Stimulated activated CD8-positive, alpha-beta memory T cell treated with anti-CD3 and anti-CD28 coated beads, Interleukin-15, amount 100 ng/mL, for 4 hours (primary cell): ENCODE results near the gene RNU6-1.

Experiments
- DNase-seq, 2 donors: peaks; one replicate each; pipeline ENCODE4 v3.0.0-alpha.2; 2020; ENCODE audit warnings: low read depth in 2 of 2

Gene RNU6-1

DNA sequence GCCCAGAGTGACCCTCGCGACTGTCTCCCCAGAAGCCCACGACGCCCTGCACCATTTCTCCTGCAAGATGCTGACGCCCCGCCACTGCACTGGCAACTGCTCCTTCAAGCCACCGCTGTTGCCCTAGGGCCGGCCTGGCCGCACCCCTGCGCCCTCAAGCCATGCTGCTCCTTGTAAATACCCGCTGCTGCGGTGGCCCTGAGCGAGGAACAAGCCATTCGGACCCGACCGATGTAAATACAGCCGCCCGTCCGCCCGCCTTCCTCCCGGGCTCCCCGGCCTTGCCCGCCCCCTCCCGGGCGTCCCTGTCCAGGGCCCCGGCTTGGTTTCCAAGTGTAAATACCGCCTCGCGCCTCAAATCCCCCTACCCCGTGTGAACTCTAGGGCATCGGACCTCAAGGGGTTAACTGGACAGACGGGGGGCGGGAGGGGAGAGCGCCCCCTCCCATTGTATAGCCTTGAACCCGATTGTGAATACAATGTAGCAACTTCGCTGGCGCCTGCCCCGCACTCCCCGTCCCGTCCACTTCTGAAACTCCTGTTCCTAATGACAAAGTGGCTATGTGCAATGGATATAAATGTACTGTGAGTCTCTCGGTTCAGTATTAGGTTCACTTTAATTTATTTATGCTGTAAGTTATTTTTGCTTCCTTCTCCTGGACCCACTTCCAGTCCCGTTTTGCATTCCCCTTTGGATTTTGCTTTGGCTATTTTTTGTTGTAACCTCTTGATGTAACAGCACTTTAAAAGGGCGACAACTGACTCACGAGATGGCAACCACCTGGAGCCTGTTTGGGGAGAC, 5.9 kb downstream of the RNU6-1 start:
- DNase-seq, result no peak

DNA sequence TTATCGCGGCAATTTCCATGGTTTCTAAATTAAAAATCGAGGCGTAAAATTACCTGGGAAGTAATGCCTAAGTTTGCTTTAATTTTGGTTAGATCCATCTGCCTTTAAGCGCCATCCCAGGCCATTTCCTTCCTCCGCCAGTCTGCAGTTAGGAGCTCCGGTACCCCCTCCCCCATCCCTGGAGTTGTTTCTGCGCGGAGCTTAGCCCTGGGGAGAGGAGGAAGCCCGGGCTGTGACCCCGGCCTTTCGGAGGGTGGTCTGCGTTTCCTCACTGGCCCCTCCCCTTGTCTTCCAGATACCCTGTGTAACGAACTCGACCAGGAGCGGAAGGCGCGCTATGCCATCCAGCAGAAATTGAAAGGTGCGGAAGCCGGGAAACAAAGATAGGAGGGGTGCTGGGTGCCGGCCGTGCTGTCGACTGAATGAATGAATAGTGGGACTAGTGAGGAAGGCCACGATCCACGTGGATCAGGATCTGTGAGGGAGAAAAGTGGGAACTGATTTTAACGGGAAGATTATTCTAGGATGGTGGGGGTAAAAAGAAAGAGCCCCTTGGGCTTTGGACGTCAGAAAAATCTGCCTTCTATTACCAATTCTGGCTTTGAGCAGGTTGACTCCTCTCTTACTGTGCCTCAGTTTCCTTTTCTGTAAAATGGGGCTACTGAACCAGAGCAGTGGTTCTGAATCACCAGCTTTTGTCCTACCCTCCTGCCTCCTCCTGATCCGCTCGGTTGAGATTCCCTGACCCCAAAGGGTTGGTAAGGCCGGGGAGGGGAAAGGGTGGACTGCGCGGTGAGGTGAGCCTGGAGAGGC, 6.7 kb downstream of the RNU6-1 start:
- no peak for DNase-seq

DNA sequence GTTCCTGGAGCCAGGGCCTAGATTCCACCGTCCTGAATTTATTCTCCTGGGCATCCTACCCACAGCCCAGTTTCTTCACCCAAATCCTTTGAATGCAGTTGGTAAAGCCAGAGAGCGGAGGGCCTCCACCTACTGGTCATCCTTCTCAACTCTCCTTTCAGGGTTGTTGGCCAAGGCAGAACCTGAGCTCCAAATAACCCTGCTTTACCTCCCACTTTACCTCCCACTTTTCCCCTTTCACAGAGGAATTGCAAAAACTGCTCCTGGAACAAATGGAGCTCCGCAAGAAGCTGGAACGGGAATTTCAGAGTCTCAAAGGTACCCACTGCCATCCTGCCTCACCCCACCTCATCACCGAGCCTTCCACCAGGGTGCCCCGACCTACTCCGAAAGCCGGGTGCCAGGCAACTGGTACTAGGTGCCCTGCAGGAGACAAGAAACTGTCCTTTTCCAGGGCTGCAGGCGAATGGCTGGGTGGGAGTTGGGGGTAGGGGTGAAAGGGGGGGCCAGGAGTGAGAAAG, 7.8 kb downstream of the RNU6-1 start:
- DNase-seq, result no peak

DNA sequence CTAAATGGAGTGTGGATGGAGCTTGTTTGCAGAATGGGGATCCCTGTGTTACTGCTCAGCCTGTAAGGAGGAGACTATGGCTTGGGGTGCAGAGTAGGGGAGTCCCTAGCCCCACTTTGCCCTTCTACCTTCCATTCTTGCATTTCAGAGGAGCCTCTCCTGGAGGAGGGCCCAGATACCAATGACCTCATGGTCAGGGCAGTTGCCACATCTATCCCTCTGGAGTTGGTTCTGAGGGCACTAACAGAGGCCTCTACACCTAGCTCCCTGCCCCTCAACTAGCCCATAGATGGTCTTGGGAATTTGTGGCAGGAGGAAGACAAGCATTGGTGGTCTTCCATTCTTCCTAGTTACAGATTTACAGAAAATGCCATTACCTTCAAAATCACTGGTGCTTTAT, 8.5 kb downstream of the RNU6-1 start:
- no peak for DNase-seq

DNA sequence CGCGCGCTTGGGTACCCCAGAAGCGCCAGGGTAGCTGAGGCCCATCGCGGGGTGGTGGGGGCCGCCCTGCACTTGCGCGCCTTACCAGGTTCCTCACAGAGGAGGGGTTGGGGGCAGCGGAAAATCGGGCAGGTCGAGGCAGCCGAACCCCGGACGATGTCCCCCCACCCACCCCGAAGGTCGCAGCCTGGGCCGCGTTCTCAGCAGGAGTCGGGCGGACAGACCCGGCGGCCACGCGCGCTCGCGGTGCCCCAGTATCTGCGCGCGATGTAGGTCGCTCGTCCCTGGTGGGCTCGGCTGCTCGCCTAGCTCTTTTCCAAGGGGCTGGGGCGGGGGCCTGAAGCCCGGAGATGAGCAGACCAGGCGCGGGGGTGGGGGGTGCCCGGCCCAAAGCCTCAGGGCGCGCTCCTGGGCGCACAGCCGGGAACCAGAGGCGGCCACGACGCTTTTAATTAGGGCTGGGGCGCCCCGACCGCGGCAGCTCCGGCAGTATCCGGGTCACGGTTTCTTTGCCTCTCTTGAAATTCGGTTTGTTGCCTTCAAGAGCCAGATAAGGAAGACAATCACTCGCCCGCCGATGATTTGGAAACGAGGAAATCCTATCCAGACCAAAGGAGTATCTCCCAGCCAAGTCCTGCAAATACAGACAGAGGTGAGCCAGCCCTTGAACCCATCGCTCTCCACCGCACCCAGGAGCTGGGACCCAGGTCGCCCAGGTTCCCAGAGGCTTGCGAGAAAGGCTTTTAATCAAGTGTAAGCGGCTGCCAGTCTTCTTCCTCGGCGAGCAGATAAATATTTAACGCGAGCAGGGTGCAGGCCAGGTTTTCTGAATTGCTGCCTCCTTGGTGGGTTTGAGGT, 10.0 kb downstream of the RNU6-1 start:
- DNase-seq, result no peak

DNA sequence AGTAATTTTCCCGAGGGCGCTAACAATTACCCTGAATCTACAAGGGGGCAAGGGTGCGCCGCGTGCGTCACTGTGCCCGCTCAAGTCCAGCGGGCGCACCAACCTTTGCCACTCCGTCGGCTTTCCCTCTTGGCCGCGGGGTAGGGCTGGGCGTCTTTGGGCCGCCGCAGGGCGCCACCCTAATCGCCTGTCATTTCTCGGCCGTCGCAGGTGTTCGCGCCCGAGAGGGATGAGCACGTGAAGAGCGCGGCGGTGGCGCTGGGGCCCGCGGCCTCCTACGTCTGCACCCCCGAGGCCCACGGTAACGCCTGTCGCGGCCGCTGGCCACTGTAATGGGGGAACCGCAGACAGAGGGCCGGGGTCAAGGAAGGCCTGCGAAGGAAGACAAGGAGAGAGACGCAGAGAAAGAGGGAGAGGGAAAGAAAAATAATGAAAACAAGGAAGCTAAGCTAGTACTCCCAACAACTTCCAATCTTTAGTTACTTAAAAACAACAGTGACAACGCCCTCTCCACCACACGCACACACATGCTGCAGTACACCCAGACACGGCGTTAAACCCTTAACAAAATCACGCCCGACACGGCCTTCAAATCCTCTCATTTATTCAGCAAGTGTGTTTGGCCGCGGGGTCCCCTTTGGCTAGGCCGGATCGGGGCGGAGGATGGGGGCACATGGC, 10.7 kb downstream of the RNU6-1 start:
- DNase-seq, result no peak

DNA sequence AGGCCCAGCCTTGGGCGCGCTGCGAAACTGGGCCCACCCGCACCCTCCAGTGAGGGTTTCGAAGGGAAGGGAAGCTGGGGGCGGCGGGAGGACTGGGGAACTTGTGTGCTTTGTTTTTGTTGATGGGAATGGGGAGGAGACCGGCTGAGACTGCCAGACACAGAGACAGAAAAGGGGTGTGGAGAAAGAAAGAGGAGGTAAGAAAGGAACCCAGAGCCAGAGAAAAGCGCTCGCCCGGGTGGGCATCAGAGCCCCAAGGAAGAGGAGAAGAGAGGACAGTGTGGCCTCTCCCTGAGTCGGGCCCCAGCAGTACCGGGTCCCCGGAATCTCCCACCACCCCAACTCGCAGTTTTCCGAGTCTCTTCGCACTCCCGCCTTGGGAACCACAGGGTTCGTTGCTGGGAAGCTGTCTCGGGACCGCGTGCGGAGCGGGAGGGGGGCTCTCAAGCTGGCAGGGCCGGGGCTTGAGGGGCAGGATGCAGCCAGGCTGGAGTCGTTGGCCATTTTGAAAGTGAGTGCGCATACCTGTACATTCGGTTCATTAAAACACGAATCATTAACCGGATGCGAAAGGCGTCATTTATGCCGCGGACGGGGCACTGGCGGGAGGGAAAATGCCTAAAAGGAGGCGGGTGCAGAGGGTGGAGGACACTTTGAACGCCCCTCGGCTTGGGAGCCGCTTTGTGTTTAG, 11.4 kb downstream of the RNU6-1 start:
- no peak for DNase-seq

DNA sequence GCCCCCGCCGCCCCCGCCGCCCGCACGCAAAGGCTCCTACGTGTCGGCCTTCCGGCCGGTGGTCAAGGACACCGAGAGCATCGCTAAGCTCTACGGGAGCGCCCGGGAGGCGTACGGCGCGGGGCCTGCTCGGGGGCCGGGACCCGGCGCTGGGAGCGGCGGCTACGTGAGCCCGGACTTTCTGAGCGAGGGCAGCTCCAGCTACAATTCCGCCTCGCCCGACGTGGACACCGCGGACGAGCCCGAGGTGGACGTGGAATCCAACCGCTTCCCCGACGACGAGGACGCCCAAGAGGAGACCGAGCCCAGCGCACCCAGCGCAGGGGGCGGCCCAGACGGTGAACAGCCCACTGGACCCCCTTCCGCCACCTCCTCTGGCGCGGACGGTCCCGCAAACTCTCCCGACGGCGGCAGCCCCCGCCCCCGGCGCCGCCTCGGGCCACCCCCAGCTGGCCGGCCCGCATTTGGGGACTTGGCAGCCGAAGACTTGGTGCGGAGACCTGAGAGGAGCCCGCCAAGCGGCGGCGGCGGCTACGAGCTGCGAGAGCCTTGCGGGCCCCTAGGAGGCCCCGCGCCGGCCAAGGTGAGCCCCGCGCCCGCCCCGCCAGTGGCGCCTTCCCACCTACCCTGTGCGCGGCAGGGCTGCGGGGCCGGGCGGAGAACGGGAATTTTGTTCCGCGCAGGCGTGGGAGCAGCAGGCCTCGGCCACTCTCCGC, 12.1 kb downstream of the RNU6-1 start:
- DNase-seq, result no peak

DNA sequence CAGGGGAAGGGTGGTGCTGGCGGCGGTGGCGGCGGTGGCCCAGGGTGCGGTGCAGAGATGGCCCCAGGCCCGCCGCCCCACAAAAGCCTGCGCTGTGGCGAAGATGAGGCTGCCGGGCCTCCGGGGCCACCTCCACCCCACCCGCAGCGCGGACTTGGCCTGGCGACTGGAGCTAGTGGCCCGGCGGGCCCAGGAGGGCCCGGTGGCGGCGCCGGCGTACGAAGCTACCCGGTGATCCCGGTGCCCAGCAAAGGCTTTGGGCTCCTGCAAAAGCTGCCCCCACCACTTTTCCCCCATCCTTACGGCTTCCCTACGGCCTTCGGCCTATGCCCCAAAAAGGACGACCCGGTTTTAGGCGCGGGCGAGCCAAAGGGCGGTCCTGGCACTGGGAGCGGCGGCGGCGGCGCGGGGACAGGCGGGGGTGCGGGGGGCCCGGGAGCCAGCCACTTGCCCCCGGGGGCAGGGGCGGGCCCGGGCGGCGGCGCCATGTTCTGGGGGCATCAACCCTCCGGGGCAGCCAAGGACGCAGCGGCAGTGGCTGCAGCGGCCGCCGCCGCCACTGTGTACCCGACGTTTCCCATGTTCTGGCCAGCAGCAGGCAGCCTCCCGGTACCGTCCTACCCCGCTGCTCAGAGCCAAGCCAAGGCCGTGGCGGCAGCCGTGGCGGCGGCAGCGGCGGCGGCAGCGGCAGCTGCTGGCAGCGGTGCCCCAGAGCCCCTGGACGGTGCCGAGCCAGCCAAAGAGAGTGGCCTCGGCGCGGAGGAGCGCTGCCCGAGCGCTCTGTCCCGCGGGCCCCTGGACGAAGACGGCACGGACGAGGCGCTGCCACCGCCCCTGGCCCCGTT, 12.9 kb downstream of the RNU6-1 start:
- no peak for DNase-seq

DNA sequence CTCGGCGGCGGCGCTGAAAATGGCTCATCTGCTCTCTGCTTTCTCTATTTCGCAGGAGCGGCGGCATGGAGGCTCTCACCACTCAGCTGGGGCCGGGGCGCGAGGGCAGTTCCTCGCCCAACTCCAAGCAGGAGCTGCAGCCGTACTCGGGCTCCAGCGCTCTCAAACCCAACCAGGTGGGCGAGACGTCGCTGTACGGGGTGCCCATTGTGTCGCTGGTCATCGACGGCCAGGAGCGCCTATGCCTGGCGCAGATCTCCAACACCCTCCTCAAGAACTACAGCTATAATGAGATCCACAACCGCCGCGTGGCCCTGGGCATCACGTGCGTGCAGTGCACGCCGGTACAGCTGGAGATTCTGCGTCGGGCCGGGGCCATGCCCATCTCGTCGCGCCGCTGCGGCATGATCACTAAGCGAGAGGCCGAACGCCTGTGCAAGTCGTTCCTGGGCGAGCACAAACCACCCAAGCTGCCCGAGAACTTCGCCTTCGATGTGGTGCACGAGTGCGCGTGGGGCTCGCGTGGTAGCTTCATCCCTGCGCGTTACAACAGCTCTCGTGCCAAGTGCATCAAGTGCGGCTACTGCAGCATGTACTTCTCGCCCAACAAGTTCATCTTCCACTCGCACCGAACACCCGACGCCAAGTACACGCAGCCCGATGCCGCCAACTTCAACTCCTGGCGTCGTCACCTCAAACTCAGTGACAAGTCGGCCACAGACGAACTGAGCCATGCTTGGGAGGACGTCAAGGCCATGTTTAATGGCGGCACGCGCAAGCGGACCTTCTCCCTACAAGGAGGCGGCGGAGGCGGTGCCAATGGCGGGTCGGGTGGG, 13.7 kb downstream of the RNU6-1 start:
- no peak for DNase-seq

DNA sequence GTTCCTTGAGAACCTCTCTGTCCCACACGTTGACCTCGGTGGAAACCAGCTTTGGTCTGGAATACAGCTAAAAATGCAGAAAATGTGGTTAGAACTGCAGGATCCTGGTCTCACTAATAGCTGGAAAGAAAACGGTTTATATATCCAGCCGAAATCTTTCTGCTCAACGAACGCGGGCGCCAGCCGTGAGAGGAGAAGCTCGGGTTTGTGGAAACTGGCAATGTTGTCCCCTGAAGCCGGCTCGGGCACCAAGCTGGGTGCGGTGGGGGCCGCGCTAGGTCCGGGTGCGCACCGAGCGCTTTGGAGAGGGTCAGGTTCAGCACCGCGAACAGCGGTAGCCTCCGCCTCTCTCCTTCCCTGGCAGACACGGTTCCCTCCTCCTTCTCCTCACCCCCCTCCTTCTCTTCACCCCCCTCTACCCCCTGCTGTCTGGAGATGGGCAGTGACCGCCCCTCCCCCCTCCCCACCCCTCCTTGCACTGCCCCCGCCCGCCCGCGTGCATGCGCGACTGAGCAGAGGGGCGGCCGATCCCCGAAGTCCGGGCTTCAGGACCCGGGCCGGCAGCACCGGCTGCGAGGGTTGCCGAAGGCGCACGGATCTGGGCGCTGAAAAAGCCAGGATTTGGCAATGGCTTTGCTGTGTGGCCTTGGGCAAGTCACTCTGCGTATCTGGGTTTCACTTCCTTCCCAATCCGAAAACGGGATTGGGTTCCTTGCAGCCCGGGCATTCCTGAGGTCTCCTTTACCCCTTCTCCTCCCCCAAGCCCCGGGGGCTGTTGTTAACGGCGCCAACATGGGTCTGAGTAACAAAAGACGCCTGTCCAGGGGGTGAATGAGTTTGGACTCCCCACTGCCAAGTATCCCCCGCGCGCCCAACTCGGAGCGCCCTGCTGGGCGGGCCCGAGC, 14.6 kb downstream of the RNU6-1 start, which contains the start of gene SKOR1:
Gene SKOR1, plus strand, starts transcription at position 534 of the 905 bp plus-strand sequence. Its CDS starts 94 bp downstream, at position 628.
- DNase-seq, result no peak

DNA sequence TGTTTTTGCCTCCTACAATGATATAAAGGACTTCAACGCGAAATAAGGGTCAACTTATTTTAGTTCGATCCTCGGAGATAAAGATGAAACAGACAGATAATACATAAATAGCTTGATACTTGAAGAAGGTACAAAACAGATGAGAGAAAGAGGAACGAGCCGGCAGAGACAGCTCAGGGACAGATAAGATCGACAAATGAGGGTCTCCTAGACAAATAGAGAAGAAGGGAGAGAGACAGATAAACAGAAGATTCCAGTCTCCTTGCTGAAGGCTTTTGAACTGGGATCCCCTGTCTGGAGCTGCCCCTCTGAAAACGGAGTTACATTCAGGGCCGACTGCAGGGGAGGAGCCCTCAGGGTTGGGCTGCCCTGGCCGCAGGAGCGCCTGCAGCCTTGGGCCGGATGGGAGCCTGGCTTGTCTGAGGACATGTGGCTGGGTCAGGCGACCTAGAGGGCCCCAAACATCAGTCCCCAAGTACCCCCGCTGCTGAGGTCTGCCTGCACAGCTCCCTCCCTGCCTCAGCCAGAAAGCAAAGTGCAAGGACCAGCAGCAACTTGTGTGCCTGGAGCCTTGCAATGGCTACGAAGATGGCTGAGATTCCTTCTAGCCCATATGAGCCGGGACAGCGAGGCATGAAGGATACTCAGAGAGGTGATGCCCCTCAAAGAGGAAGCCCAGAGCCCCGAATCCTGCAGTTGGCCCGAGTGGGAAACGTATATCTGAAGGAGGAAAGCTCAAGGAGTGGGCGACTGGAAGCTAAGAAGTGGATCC, 15.5 kb downstream of the RNU6-1 start:
- no peak for DNase-seq

DNA sequence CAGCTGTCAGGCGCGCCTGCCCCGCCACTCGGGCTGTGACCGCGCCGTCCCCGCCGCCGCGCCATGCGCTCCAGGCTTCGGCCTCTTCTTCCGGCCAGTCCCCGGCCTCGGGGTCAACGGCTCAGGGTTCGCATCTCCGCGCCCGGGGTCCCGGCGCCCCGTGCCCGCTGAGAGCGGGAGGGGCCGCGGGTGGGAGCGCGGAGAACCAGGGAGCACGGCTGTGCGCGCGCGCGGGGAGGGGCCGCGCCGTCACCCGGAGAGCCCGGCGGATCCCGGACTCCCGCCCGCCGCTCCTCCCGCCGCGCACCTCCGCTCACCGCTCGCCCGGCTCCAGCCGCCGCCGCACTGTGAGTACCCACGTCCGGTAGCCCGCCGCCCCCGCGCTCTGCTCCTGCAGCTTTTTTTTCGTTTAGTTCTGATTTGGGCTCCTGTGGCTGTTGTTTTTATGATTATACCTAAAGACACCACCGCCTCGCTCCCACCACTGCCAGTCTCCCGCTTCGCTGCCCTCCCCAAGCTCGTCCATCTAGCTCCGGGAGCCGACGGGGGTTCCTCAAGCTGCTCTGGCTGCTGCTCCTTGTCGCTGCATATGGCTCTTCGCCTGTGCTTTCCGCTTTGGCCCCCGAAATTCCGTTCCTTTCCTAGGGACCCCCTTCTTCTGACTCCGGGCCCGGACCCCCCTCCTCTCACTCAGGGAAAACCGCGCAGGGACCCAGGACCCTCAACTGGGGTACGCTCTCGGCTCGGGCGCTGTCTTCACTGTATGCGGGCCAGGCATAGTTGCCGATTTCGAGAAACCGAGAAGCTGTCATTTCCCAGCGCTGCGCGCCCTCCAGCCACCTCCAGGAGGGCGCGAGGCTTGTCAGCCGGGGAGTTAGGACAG, 16.3 kb downstream of the RNU6-1 start:
- no peak for DNase-seq

DNA sequence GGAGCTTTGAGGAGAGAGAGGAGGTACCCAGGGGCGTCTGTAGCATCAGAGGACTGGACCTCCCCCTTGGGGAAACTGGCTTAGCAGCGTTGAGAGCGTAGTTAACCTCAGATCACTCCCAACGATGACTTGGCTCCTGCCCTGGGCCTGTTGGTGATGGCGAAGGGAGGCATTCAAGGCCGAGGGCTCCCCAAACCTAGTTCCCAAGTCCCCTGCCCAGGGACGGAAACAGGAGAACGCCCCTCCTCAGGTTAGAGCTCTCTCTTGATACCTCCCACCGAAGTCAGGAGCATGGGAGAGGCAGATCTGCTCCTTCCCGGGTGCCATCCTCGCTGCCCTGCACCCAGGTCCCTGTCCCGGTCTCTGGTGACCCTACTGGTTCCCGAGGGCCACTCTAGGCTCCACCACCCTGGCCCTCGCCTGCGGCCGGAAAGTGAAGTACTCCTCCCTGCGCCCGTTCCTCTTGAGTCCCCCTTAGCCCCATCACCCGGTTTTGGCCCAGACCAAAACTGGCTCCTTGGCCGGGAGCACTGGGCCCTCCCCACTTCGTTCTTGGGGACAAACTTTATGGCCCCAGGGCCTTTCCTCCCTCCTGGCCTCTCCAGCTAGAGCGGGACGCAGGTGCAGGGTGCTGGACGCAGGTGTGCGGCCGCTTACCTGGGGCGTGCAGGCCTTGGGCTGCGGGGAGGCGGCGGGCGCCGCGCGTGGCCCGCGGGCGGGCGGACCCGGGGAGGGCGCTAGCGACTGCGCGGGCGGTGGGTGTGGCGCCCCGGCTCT, 17.1 kb downstream of the RNU6-1 start:
- no peak for DNase-seq
